A549 (cell line): ENCODE results near the gene PCYT2. TPM values are rescaled to one million over a fixed set of nuclear protein-coding genes. Genes with fewer than 3 reads are reported as not detected.
A peak's percentile ranks its signal among the peaks of the same experiment; 100 is the strongest.

Source experiments
- ATAC-seq, 2 experiments: fragments of 200-7000 bp in 1 of 2; fragments of >200 bp in 1 of 2; cut with Nextera tagmentation in 1 of 2; cut with Tn5 transposase in 1 of 2; 3 replicates each; pipeline versions ENCODE4 v1.8.0 to v1.9.1; 2018 to 2020; ENCODE audit warnings: mild to moderate bottlenecking in 1 of 2, moderate library complexity in 1 of 2
- CTCF ChIA-PET: fragments of 300-600 bp; sonication (Branson Sonifier 250); formaldehyde crosslinking; extraction: SDS; loops from one replicate; lab custom pipeline; 2021; ENCODE audit warnings: antibody characterized with exemption, inconsistent platforms; lab: Yijun Ruan, JAX
- POLR2A ChIA-PET: fragments of 350-600 bp; formaldehyde crosslinking; extraction: SDS; loops from one replicate; lab custom pipeline; 2021; ENCODE audit warnings: antibody characterized with exemption, inconsistent platforms; lab: Yijun Ruan, JAX
- DNase-seq, 2 experiments: peaks; one replicate each; pipeline versions ENCODE4 v3.0.0 to v3.0.0-alpha.2; 2011 to 2016; ENCODE audit warnings: low read depth in 1 of 2, low spot score in 1 of 2
- FAIRE-seq: peaks from 2 replicates; lab custom pipeline; 2011; peaks lifted over from hg19 to GRCh38; lab: Jason Lieb, UNC
- H3K27ac ChIP-seq, 2 experiments: fragments of >200 bp; sonication (Bioruptor Twin); formaldehyde crosslinking; 3 replicates each; pipeline ENCODE4 v1.5.1; 2016 to 2017
- H3K4me1 ChIP-seq: fragments of >200 bp; sonication (Bioruptor Twin); formaldehyde crosslinking; 3 replicates; pipeline ENCODE4 v1.6.1; 2016
- H3K4me2 ChIP-seq: fragments of >200 bp; sonication (Bioruptor Twin); formaldehyde crosslinking; 3 replicates; pipeline ENCODE4 v1.6.1; 2016
- H3K4me3 ChIP-seq: fragments of >200 bp; sonication (Bioruptor Twin); formaldehyde crosslinking; 3 replicates; pipeline ENCODE4 v1.5.1; 2016
- H3K9me3 ChIP-seq: fragments of >200 bp; sonication (Bioruptor Twin); formaldehyde crosslinking; 3 replicates; pipeline ENCODE4 v1.6.1; 2016
- CHD2 ChIP-seq: fragments of 150-350 bp; IDR thresholded peaks from 2 replicates; pipeline ENCODE4 v1.6.1; 2014; ENCODE audit warnings: low read length; ENCODE audit not compliant: partially characterized antibody
- EHMT2 ChIP-seq: fragments of 200-600 bp; sonication (generic); IDR thresholded peaks from 2 replicates; pipeline ENCODE4 v1.6.1; 2016; ENCODE audit warnings: antibody characterized with exemption, low read depth, mild to moderate bottlenecking, moderate library complexity
- FOSB ChIP-seq: fragments of 250-450 bp; sonication (Bioruptor Pico); IDR thresholded peaks from 2 replicates; pipeline ENCODE4 v1.5.0; 2020; ENCODE audit warnings: mild to moderate bottlenecking, moderate library complexity
- FOXS1 ChIP-seq: fragments of 250-450 bp; sonication (Bioruptor Pico); IDR thresholded peaks from 2 replicates; pipeline ENCODE4 v1.5.0; 2020; ENCODE audit warnings: mild to moderate bottlenecking, moderate library complexity
- HEYL ChIP-seq: fragments of 250-450 bp; sonication (Bioruptor Pico); IDR thresholded peaks from 2 replicates; pipeline ENCODE4 v1.8.0; 2021; ENCODE audit warnings: mild to moderate bottlenecking, moderate library complexity
- HMGXB4 ChIP-seq: fragments of 250-450 bp; sonication (Bioruptor Pico); IDR thresholded peaks from 2 replicates; pipeline ENCODE4 v1.5.0; 2021; ENCODE audit warnings: mild to moderate bottlenecking, moderate library complexity, borderline replicate concordance
- HOXB5 ChIP-seq: fragments of 250-450 bp; sonication (Bioruptor Pico); IDR thresholded peaks from 2 replicates; pipeline ENCODE4 v1.5.0; 2020; ENCODE audit warnings: mild to moderate bottlenecking, moderate library complexity
- MAFK ChIP-seq: fragments of 450-650 bp; IDR thresholded peaks from 2 replicates; pipeline ENCODE4 v1.6.1; 2014; ENCODE audit not compliant: partially characterized antibody
- MYC ChIP-seq: IDR thresholded peaks from 2 replicates; pipeline ENCODE4 v1.6.1; 2012; ENCODE audit warnings: mild to moderate bottlenecking, inconsistent platforms, low read length, improper control_type of control experiment, borderline replicate concordance
- NFE2L2 ChIP-seq: fragments of 150-350 bp; conservative IDR thresholded peaks from 2 replicates; pipeline ENCODE4 v1.6.1; 2014; ENCODE audit warnings: low read length
- NR3C1 ChIP-seq: fragments of >200 bp; sonication (Bioruptor Twin); formaldehyde crosslinking; IDR thresholded peaks from 3 replicates; pipeline ENCODE4 v1.6.1; 2017
- RFX5 ChIP-seq: fragments of 450-650 bp; IDR thresholded peaks from 2 replicates; pipeline ENCODE4 v1.7.1; 2014; ENCODE audit warnings: antibody characterized with exemption, mild to moderate bottlenecking, moderate library complexity
- SREBF2 ChIP-seq: fragments of 450-650 bp; IDR thresholded peaks from 2 replicates; pipeline ENCODE4 v1.6.1; 2014; ENCODE audit warnings: mild to moderate bottlenecking, moderate library complexity
- TP53 ChIP-seq: fragments of 250-450 bp; sonication (Bioruptor Pico); IDR thresholded peaks from 2 replicates; pipeline ENCODE4 v1.5.0; 2021; ENCODE audit warnings: mild to moderate bottlenecking, moderate library complexity
- WGBS: methylation state at CpG from one replicate; pipeline ENCODE4 v1.1.6; 2017; ENCODE audit errors: missing lambda C conversion rate; 5-methylcytosine and 5-hydroxymethylcytosine counted together
- polyA plus RNA-seq, 4 experiments: library from polyadenylated mRNA; depleted of rRNA in 3 of 4; stranded (reverse); fragments of >200 nt; fragmentation: RNase III in 1 of 4; extraction: RNeasy Plus Mini Kit Qiagen cat#74134 plus additional on column Dnase treatment in 1 of 4; gene quantifications; 2 replicates in 3 of 4; 3 replicates in 1 of 4; pipeline ENCODE4 v1.2.3, GENCODE V29; 2011 to 2017
- TF ChIP-seq, protein P1 (sequence below): fragments of 450-650 bp; IDR thresholded peaks from 2 replicates; pipeline ENCODE4 v1.6.1; 2014; ENCODE audit warnings: antibody characterized with exemption
- TF ChIP-seq, protein P2 (sequence below): IDR thresholded peaks from 2 replicates; pipeline ENCODE4 v1.6.1; 2012; ENCODE audit warnings: low read depth, borderline replicate concordance
- TF ChIP-seq, protein P3 (sequence below): fragments of 200-600 bp; sonication (generic); IDR thresholded peaks from 2 replicates; pipeline ENCODE4 v1.6.1; 2016; ENCODE audit warnings: antibody characterized with exemption, mild to moderate bottlenecking, moderate library complexity
- TF ChIP-seq, protein P4 (sequence below): fragments of >200 bp; sonication (Bioruptor Twin); formaldehyde crosslinking; IDR thresholded peaks from 3 replicates; pipeline ENCODE4 v1.6.1; 2016
- TF ChIP-seq, protein P5 (sequence below): IDR thresholded peaks from 2 replicates; pipeline ENCODE4 v1.6.1; 2012

Gene PCYT2
- polyA plus RNA-seq, 2 of the 4 experiments (the other 2 are of a cell fraction) = 7.1 to 17.0 TPM

- ATAC-seq (peak in 1 of 2 experiments; percentile 41; a peak in 1 of 6 replicates), FAIRE-seq (no peak), DNase-seq (no peak)
- Histone ChIP-seq H3K9me3 (no peaks in the 10 kb centered on the region), H3K4me2 (no peak overlapping the region), H3K4me1 (no peaks in the 10 kb centered on the region), H3K27ac (no peak overlapping the region), H3K4me3 (no peak overlapping the region)
- 74% methylated on average over 17 of the region's 17 CpGs for WGBS
- TF ChIP-seq, protein P1, sequence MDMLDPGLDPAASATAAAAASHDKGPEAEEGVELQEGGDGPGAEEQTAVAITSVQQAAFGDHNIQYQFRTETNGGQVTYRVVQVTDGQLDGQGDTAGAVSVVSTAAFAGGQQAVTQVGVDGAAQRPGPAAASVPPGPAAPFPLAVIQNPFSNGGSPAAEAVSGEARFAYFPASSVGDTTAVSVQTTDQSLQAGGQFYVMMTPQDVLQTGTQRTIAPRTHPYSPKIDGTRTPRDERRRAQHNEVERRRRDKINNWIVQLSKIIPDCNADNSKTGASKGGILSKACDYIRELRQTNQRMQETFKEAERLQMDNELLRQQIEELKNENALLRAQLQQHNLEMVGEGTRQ = no peak
- no peak for TF ChIP-seq RFX5
- no peak for TF ChIP-seq MAFK
- TF ChIP-seq, protein P2, sequence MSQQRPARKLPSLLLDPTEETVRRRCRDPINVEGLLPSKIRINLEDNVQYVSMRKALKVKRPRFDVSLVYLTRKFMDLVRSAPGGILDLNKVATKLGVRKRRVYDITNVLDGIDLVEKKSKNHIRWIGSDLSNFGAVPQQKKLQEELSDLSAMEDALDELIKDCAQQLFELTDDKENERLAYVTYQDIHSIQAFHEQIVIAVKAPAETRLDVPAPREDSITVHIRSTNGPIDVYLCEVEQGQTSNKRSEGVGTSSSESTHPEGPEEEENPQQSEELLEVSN = no peak
- no peak for TF ChIP-seq NR3C1
- TF ChIP-seq, protein P3, sequence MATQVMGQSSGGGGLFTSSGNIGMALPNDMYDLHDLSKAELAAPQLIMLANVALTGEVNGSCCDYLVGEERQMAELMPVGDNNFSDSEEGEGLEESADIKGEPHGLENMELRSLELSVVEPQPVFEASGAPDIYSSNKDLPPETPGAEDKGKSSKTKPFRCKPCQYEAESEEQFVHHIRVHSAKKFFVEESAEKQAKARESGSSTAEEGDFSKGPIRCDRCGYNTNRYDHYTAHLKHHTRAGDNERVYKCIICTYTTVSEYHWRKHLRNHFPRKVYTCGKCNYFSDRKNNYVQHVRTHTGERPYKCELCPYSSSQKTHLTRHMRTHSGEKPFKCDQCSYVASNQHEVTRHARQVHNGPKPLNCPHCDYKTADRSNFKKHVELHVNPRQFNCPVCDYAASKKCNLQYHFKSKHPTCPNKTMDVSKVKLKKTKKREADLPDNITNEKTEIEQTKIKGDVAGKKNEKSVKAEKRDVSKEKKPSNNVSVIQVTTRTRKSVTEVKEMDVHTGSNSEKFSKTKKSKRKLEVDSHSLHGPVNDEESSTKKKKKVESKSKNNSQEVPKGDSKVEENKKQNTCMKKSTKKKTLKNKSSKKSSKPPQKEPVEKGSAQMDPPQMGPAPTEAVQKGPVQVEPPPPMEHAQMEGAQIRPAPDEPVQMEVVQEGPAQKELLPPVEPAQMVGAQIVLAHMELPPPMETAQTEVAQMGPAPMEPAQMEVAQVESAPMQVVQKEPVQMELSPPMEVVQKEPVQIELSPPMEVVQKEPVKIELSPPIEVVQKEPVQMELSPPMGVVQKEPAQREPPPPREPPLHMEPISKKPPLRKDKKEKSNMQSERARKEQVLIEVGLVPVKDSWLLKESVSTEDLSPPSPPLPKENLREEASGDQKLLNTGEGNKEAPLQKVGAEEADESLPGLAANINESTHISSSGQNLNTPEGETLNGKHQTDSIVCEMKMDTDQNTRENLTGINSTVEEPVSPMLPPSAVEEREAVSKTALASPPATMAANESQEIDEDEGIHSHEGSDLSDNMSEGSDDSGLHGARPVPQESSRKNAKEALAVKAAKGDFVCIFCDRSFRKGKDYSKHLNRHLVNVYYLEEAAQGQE = no peak
- no peak for TF ChIP-seq CHD2
- TF ChIP-seq HMGXB4 = no peak
- TF ChIP-seq FOSB = no peak
- TF ChIP-seq TP53 (CRISPR knock-in tag) = no peak
- TF ChIP-seq HOXB5 = no peak
- no peak for TF ChIP-seq EHMT2
- TF ChIP-seq, protein P4, sequence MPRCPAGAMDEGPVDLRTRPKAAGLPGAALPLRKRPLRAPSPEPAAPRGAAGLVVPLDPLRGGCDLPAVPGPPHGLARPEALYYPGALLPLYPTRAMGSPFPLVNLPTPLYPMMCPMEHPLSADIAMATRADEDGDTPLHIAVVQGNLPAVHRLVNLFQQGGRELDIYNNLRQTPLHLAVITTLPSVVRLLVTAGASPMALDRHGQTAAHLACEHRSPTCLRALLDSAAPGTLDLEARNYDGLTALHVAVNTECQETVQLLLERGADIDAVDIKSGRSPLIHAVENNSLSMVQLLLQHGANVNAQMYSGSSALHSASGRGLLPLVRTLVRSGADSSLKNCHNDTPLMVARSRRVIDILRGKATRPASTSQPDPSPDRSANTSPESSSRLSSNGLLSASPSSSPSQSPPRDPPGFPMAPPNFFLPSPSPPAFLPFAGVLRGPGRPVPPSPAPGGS = no peak
- TF ChIP-seq HEYL (CRISPR knock-in tag) = no peak
- no peak for TF ChIP-seq SREBF2
- no peak for TF ChIP-seq FOXS1 (CRISPR knock-in tag)
- no peak for TF ChIP-seq NFE2L2
- no peak for TF ChIP-seq MYC
- TF ChIP-seq, protein P5, sequence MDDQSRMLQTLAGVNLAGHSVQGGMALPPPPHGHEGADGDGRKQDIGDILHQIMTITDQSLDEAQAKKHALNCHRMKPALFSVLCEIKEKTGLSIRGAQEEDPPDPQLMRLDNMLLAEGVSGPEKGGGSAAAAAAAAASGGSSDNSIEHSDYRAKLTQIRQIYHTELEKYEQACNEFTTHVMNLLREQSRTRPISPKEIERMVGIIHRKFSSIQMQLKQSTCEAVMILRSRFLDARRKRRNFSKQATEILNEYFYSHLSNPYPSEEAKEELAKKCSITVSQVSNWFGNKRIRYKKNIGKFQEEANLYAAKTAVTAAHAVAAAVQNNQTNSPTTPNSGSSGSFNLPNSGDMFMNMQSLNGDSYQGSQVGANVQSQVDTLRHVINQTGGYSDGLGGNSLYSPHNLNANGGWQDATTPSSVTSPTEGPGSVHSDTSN = no peak
- ChIA-PET CTCF (interaction anchor here (1.0 to 17.3 kb wide), 5 partner anchors 9 to 72 kb away, joined by 3 to 170 read pairs (median 5); partner anchors contain the start of genes CENPX, LRRC45, NOTUM and PYCR1), POLR2A (no interaction called here)
Measured at GRCh38 chr17:81948635-81949378, 37.6 kb upstream of the PCYT2 start.
